Naive thymus-derived CD8-positive, alpha-beta T cell (primary cell): Measurements from ENCODE around the gene KCNJ3. TPM values are rescaled to one million over a fixed set of nuclear protein-coding genes. Genes with fewer than 3 reads are reported as not detected.

Source experiments
- ATAC-seq, 2 donors: fragments of 150-1000 bp; cut with Tn5 transposase in 1 of 2; sonication (Bioruptor Pico), chemical (Tn5 transposase) in 1 of 2; 1 replicate in 1 of 2; 2 replicates in 1 of 2; pipeline ENCODE4 v1.10.0; 2021; ENCODE audit warnings: mild to moderate bottlenecking in 2 of 2, moderate library complexity in 2 of 2
- POLR2A ChIA-PET: fragments of 350-600 bp; sonication (Branson Sonifier 250); formaldehyde crosslinking; loops from one replicate; lab custom pipeline; 2021; ENCODE audit warnings: antibody characterized with exemption; lab: Charles Lee
- DNase-seq, 10 donors: peaks; one replicate each; pipeline versions ENCODE4 v3.0.0 to v3.0.0-alpha.2; 2020 to 2022
- H3K27ac Mint-ChIP-seq, 10 donors: one replicate each; pipeline ENCODE4 v1.8.0; 2020 to 2022; ENCODE audit warnings: mild to moderate bottlenecking in 10 of 10, mixed read lengths in 10 of 10, moderate library complexity in 4 of 10, inconsistent platforms in 1 of 10
- H3K27me3 Mint-ChIP-seq, 5 donors: one replicate each; pipeline ENCODE4 v1.8.0; 2021 to 2022; ENCODE audit warnings: mixed read lengths in 5 of 5
- H3K36me3 Mint-ChIP-seq, 3 donors: one replicate each; pipeline ENCODE4 v1.8.0; 2020 to 2022; ENCODE audit warnings: mixed read lengths in 3 of 3, mild to moderate bottlenecking in 2 of 3, inconsistent platforms in 1 of 3
- H3K4me1 Mint-ChIP-seq, 4 donors: one replicate each; pipeline ENCODE4 v1.8.0; 2021 to 2022; ENCODE audit warnings: mixed read lengths in 4 of 4
- H3K4me3 Mint-ChIP-seq, 10 donors: one replicate each; pipeline ENCODE4 v1.8.0; 2020 to 2022; ENCODE audit warnings: mild to moderate bottlenecking in 10 of 10, mixed read lengths in 10 of 10, moderate library complexity in 6 of 10, inconsistent platforms in 1 of 10
- H3K9me3 Mint-ChIP-seq, 9 donors: one replicate each; pipeline ENCODE4 v1.8.0; 2020 to 2022; ENCODE audit warnings: mixed read lengths in 9 of 9, mild to moderate bottlenecking in 3 of 9, inconsistent platforms in 1 of 9, moderate library complexity in 1 of 9
- polyA plus RNA-seq, 3 donors: library from polyadenylated mRNA; unstranded; fragments of 300-500 nt; fragmentation: Illumina TruSeq; gene quantifications; one replicate each; pipeline ENCODE4 v1.2.3, GENCODE V29; 2021
- total RNA-seq, 8 experiments: library from RNA in 2 of 8; stranded (reverse) in 2 of 8; gene quantifications; one replicate each; pipeline ENCODE4 v1.2.3 and lab custom pipeline; 2021 to 2026

KCNJ3 gene
- total and polyA plus RNA-seq, 5 experiments from 2014 or later = not detected

DNA sequence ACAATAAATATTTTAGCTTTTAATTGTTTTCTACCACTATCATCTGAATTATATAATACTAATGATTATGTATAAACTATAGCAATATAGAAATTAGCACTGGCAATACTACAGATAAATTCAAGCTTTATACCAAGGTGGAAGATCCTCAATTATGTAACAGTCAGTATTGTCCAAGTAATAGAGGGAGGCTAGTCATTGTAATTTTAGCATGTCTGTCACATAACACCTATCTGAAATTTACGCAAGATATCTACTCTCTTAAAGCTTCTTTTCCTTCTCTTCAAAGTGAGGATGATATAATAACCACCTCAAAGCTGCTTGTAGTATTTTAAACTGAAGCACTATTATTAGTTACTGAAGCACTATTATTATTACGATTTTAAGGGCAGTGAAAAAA lies 12.2 kb downstream of the KCNJ3 start:
- ATAC-seq (no peak), DNase-seq (no peak)
- H3K27ac Mint-ChIP-seq = no peak overlapping the region
- H3K4me3 Mint-ChIP-seq = no peak overlapping the region
- H3K4me1 Mint-ChIP-seq = no peaks in the 10 kb centered on the region
- POLR2A ChIA-PET = no interaction called here
- H3K9me3 Mint-ChIP-seq = peaks cover 0 to 3% (median 0%) of the 10 kb centered on the region in 9 donors
- peaks cover 0 to 1% (median 0%) of the 10 kb centered on the region in 5 donors for H3K27me3 Mint-ChIP-seq
- no peaks in the 10 kb centered on the region for H3K36me3 Mint-ChIP-seq

DNA sequence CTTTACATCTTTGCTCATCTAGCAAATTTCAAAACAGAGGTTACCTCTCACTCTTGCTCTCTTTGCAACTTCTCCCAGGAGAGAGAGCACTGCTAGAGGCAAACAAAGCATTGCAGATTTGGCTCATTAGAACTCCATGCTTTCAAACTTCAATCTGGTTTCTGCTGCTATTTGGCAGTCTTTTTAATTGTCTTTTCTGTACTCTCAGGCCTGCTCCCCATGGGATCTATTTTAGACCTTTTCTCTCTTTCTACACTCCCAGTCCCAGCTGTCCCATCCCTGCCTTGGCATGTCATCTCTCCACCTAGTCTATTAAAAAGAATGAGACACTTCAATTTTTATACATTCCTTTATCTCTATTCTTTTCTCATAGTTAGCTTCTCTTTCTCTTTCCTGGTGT lies 15.2 kb downstream of the KCNJ3 start:
- peaks cover 0 to 3% (median 0%) of the 10 kb centered on the region in 9 donors for H3K9me3 Mint-ChIP-seq
- H3K27ac Mint-ChIP-seq = peak overlapping the region in 1 of 10 donors; percentile 45
- H3K36me3 Mint-ChIP-seq = no peaks in the 10 kb centered on the region
- peaks cover 0 to 1% (median 0%) of the 10 kb centered on the region in 5 donors for H3K27me3 Mint-ChIP-seq
- no peaks in the 10 kb centered on the region for H3K4me1 Mint-ChIP-seq
- POLR2A ChIA-PET = no interaction called here
- no peak overlapping the region for H3K4me3 Mint-ChIP-seq
- ATAC-seq (no peak), DNase-seq (no peak)

DNA sequence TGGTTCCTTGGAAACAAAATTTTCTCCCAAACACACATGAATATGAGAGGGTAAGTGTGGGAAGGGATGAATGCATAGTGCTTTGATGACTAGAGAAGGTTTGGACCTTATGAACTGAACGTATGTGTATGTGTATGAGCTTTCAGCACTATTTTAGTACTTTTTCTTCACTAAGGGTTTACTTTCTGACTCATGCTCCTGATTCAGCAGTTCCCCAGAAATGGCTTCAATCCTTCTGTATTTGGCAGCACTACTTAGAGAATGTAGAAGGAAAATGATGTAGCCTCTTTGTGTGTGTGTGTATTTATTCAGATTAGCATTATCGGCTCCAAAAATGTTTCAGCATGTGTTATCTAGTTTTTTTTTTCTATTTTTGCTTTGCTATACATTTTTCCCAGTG lies 22.2 kb downstream of the KCNJ3 start:
- H3K4me3 Mint-ChIP-seq = no peak overlapping the region
- H3K4me1 Mint-ChIP-seq = no peaks in the 10 kb centered on the region
- POLR2A ChIA-PET = no interaction called here
- H3K27me3 Mint-ChIP-seq = no peaks in the 10 kb centered on the region
- peaks cover 0 to 13% (median 0%) of the 10 kb centered on the region in 9 donors for H3K9me3 Mint-ChIP-seq
- H3K27ac Mint-ChIP-seq = no peak overlapping the region
- ATAC-seq (no peak), DNase-seq (no peak)
- H3K36me3 Mint-ChIP-seq = no peaks in the 10 kb centered on the region

DNA sequence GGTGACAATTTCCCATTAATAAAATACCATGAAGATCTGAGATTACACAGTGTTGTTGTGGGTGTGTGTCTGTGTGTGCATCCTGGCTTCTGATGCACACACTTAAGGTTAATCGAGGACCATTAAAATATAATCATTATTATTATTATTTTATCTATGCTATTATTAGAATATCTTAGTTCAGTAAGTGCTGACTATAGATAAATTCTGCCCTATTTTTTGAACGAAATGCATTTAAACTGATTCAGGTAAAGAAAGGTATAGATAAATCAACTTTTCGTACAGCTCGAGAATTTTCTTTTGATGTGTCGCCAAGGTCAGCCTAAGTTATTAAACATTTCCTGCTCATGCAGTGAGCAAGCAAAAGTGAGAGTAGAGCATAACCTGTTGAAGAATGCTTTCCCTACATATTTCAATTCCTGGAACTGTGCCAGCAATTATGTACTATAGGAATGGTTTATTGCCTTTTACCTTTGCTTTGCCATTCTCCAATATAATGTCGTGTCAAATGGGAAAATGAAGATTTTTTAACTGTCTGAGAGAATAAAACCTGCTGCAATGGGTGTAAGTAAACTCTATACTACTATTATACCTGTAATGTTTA lies 25.8 kb downstream of the KCNJ3 start:
- DNase-seq (no peak), ATAC-seq (no peak)
- H3K9me3 Mint-ChIP-seq = peaks cover 0 to 17% (median 0%) of the 10 kb centered on the region in 9 donors
- H3K27me3 Mint-ChIP-seq = no peaks in the 10 kb centered on the region
- H3K36me3 Mint-ChIP-seq = no peaks in the 10 kb centered on the region
- H3K4me1 Mint-ChIP-seq = no peaks in the 10 kb centered on the region
- POLR2A ChIA-PET = no interaction called here
- H3K4me3 Mint-ChIP-seq = no peak overlapping the region
- H3K27ac Mint-ChIP-seq = no peak overlapping the region

DNA sequence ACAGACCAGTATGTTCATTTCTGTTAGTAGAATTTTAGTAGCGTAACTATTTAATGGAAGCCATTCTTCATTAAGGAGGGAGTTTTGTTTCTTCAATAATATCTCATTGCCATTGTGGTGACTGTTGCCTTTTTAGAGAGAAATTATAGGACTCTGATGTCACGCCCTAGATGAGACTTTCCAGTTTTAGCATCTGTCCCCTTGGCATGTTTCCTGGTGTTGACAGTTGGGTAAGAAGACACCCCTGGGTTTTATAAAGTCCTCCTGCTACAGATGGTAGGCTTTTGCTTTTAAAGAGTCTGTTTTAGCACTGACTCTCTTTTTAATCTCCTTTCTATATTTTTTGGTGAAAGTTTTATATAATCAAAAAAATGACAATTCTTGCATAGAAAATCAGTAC lies 41.9 kb downstream of the KCNJ3 start:
- Mint-ChIP-seq H3K9me3 (peaks cover 0 to 7% (median 2%) of the 10 kb centered on the region in 9 donors), H3K4me1 (no peaks in the 10 kb centered on the region), H3K27ac (no peak overlapping the region), H3K36me3 (no peaks in the 10 kb centered on the region), H3K4me3 (no peak overlapping the region), H3K27me3 (no peaks in the 10 kb centered on the region)
- no peak for DNase-seq
- POLR2A ChIA-PET = no interaction called here
- no peak for ATAC-seq

DNA sequence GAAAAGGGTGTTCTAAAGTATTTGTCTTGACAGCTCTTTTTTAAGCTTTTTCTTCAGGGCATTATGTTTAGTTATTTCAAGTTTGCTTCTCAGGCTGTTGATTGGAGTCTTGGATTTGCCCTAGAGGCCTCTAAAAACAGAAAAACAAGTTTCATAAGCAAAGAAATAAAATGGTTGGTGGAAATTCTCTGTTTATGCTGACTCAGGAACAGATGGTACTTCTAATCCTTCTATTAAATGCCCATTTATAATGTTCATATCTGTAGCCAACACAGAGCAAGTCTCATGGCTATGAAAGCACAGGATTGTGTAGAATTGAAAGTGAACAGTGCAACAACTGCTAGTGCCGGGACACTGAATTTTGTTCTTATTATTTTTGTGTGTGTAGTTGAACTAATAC lies 60.4 kb downstream of the KCNJ3 start:
- H3K9me3 Mint-ChIP-seq = peaks cover 0 to 4% (median 0%) of the 10 kb centered on the region in 9 donors
- no peaks in the 10 kb centered on the region for H3K27me3 Mint-ChIP-seq
- POLR2A ChIA-PET = no interaction called here
- no peaks in the 10 kb centered on the region for H3K4me1 Mint-ChIP-seq
- ATAC-seq (no peak), DNase-seq (no peak)
- no peak overlapping the region for H3K4me3 Mint-ChIP-seq
- no peaks in the 10 kb centered on the region for H3K36me3 Mint-ChIP-seq
- H3K27ac Mint-ChIP-seq = no peak overlapping the region

DNA sequence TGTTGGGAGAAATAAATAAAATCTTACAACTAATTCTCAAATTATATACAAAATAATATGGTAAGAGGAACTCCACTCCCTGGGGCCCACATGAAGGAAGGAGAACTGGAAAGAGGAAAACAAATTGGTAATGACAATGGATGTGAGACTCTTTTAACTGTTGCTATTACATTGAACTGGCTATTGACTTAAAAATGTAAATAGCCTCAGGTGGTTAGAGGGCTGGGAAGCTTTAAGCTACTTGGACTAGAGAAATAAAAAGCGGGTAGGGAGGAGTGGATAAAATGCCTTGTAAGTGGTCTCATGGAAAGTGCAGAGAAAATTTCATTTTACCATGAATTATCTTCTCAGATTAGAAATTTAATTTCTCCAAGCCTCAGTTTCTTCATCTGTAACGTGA lies 64.1 kb downstream of the KCNJ3 start:
- Mint-ChIP-seq H3K4me3 (no peak overlapping the region), H3K9me3 (peaks cover 0 to 4% (median 0%) of the 10 kb centered on the region in 9 donors), H3K36me3 (no peaks in the 10 kb centered on the region), H3K27me3 (no peaks in the 10 kb centered on the region), H3K27ac (no peak overlapping the region), H3K4me1 (no peaks in the 10 kb centered on the region)
- POLR2A ChIA-PET = no interaction called here
- no peak for ATAC-seq
- no peak for DNase-seq

DNA sequence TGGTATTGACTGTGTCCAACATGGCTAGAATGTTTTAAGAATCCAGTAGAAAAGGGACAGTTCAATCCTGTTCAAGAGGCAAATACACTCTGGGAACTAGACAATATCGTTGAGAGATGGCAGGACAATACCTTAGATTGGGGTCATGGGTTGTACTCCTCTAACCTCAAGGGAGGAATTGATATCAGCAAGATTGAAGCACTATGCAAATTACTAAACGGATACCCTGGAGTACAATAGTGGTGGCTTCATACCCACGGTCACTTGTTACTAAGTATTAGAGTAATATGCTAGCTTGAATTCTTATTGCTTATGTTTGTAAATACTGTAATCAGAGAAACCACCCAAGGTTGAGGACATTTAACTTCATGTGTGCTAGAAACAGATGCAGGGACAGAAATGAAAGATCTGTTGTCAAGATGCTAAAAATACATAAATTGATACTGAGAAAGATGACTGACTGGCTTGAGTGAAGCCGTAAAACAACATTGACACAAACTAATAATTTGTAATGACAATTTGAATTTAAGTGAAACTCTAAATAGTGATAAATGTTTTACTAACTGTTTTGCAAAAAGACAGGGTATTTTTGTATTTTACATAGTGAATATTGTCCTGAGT lies 73.3 kb downstream of the KCNJ3 start:
- Mint-ChIP-seq H3K27me3 (no peaks in the 10 kb centered on the region), H3K36me3 (no peaks in the 10 kb centered on the region), H3K4me3 (no peak overlapping the region), H3K4me1 (no peaks in the 10 kb centered on the region), H3K27ac (no peak overlapping the region), H3K9me3 (peaks cover 0 to 16% (median 4%) of the 10 kb centered on the region in 9 donors)
- POLR2A ChIA-PET = no interaction called here
- DNase-seq (no peak), ATAC-seq (no peak)

DNA sequence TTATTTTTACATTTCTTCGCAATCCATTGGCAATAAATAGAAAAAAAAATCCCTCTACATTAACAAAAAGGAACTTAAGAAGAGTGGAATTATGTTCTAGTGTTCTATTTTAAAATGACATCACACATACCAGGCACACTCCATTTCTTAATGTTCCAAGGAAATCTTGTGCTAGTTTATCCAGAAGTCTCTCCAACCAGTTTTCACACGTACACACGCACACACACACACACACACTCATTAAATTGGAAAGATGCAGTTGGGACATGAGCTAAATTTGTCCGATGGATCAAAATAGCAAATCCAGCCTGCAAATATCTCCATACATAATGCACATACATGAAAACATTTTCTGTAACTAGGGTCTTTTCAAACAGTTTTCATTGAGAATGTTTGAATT lies 78.3 kb downstream of the KCNJ3 start:
- Mint-ChIP-seq H3K4me3 (no peak overlapping the region), H3K9me3 (peaks cover 0 to 4% (median 0%) of the 10 kb centered on the region in 9 donors), H3K36me3 (no peaks in the 10 kb centered on the region), H3K4me1 (no peaks in the 10 kb centered on the region), H3K27me3 (peaks cover 0 to 2% (median 0%) of the 10 kb centered on the region in 5 donors), H3K27ac (no peak overlapping the region)
- POLR2A ChIA-PET = no interaction called here
- DNase-seq (no peak), ATAC-seq (no peak)

DNA sequence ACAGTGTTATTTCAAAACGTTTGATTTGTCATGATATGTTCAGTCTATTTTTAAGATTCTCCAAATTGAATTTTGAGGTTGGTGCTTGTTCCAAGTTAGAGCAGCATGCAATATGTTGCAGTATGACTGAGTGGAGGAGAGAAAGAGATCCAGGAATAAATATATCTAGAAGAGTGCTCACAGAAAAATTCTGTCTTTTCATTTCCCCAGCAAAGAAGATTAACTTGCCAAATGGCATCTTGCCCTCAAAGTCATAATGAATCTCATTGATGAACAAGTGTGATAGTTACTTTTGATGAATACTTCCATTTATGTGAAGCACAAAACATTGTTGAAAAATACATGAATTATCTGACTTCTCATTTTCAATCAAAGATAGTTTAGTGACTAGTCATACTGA lies 95.9 kb downstream of the KCNJ3 start:
- Mint-ChIP-seq H3K27me3 (no peaks in the 10 kb centered on the region), H3K27ac (no peak overlapping the region), H3K9me3 (peaks cover 0 to 18% (median 0%) of the 10 kb centered on the region in 9 donors), H3K4me1 (no peaks in the 10 kb centered on the region), H3K4me3 (no peak overlapping the region), H3K36me3 (no peaks in the 10 kb centered on the region)
- ATAC-seq = no peak
- POLR2A ChIA-PET = no interaction called here
- DNase-seq = no peak

DNA sequence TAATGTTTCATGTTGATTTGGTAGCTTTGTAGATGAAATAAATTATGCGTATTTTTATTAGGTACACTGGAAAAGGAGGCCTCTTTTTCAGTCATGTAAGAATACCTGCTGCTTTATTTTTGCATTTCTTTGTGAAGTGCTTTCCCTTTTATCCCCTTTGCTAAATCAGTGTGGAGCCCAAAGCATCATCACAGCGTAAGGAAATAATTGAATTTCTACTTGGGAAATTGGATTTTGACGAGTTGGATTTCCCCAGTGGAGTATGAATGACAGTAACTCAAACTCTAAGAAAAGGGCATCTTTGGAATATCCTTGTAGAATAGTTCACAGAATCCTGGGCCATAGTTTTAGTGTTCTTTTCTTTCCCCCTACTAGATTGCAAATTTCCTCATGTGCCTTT lies 97.2 kb downstream of the KCNJ3 start:
- Mint-ChIP-seq H3K4me1 (no peaks in the 10 kb centered on the region), H3K9me3 (peaks cover 0 to 21% (median 0%) of the 10 kb centered on the region in 9 donors), H3K27me3 (no peaks in the 10 kb centered on the region), H3K4me3 (no peak overlapping the region), H3K27ac (no peak overlapping the region), H3K36me3 (no peaks in the 10 kb centered on the region)
- ATAC-seq = no peak
- POLR2A ChIA-PET = no interaction called here
- no peak for DNase-seq

DNA sequence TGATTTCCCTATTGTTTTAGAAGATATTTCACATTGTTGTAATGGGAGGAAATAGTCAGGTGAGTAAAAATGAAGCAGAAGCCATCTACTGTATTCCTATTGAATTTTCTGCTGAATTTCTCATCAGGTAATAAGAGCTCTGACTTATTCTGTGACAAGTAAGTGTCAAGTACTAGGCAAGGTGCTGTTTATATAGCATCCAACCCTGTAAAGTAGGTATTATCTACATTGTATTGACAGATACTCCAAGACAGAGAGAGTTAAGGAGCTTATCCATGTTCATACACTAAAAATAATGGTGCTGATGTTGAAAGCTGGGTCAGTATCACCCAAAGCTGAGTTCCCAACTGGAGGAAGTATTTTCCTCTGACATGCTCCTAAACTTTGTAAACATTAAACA lies 106.0 kb downstream of the KCNJ3 start:
- POLR2A ChIA-PET = no interaction called here
- ATAC-seq (no peak), DNase-seq (no peak)
- H3K4me1 Mint-ChIP-seq = no peaks in the 10 kb centered on the region
- H3K36me3 Mint-ChIP-seq = no peaks in the 10 kb centered on the region
- peaks cover 0 to 13% (median 1%) of the 10 kb centered on the region in 9 donors for H3K9me3 Mint-ChIP-seq
- no peak overlapping the region for H3K4me3 Mint-ChIP-seq
- peaks cover 0 to 4% (median 0%) of the 10 kb centered on the region in 5 donors for H3K27me3 Mint-ChIP-seq
- H3K27ac Mint-ChIP-seq = no peak overlapping the region

DNA sequence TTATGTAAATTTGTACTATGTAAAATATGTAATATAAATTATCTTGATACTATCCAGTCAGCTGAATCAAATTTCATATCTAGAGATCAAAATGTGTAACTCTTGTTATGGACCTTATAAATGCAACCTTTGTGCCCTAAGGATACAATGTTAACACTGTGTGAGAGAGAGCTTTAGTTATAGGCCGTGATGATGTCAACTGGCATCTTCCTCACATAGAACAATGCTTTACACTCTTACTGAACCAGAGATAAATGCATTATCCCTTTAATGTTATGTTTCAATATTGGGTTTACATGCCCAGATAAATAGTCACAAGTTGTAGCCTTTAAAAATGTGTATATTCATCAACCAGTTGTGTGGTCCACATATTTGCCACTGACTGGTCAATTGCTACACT lies 115.1 kb downstream of the KCNJ3 start:
- no peak overlapping the region for H3K4me3 Mint-ChIP-seq
- POLR2A ChIA-PET = no interaction called here
- no peak overlapping the region for H3K27ac Mint-ChIP-seq
- DNase-seq = no peak
- no peaks in the 10 kb centered on the region for H3K27me3 Mint-ChIP-seq
- H3K4me1 Mint-ChIP-seq = no peaks in the 10 kb centered on the region
- no peaks in the 10 kb centered on the region for H3K36me3 Mint-ChIP-seq
- no peak for ATAC-seq
- no peaks in the 10 kb centered on the region for H3K9me3 Mint-ChIP-seq

DNA sequence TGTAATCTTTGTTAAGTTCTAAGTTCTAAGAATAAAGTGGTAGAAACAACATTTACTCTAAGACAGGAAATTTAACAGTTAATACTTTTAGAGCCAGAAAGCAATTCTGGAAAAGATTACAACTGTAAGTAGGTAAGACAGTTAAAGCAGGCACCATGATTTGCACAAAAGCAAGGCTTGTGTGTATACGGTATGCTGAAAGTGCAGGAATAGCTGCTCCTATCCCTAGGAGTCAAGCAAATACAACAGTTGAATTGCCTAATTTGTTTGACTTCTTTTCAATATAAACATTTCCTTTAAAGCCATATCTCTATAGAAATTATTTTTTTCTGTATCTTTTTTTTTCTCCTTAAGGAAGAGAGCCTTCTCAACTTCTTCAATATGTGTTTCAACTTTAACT lies 116.4 kb downstream of the KCNJ3 start:
- Mint-ChIP-seq H3K4me3 (no peak overlapping the region), H3K9me3 (peaks cover 0 to under 1% (median 0%) of the 10 kb centered on the region in 9 donors), H3K36me3 (no peaks in the 10 kb centered on the region), H3K27me3 (no peaks in the 10 kb centered on the region), H3K27ac (no peak overlapping the region), H3K4me1 (no peaks in the 10 kb centered on the region)
- POLR2A ChIA-PET = no interaction called here
- DNase-seq (no peak), ATAC-seq (no peak)
